LNCaP clone FGC (cell line): ENCODE measurements around the gene TAOK2.

Source experiments
- DNase-seq: peaks from one replicate; pipeline ENCODE4 v3.0.0-alpha.2; 2011; ENCODE audit warnings: low read depth
- H3K4me3 ChIP-seq: 2 replicates; pipeline ENCODE4 v1.5.1; 2011; ENCODE audit warnings: mild to moderate bottlenecking, low read depth, low read length, control low read depth
- TF ChIP-seq, protein P1 (sequence below): IDR thresholded peaks from 2 replicates; pipeline ENCODE4 v1.5.1; 2012; ENCODE audit warnings: mild to moderate bottlenecking; ENCODE audit not compliant: control insufficient read depth, insufficient read depth; ENCODE audit errors: extremely low read depth

The TAOK2 gene

DNA sequence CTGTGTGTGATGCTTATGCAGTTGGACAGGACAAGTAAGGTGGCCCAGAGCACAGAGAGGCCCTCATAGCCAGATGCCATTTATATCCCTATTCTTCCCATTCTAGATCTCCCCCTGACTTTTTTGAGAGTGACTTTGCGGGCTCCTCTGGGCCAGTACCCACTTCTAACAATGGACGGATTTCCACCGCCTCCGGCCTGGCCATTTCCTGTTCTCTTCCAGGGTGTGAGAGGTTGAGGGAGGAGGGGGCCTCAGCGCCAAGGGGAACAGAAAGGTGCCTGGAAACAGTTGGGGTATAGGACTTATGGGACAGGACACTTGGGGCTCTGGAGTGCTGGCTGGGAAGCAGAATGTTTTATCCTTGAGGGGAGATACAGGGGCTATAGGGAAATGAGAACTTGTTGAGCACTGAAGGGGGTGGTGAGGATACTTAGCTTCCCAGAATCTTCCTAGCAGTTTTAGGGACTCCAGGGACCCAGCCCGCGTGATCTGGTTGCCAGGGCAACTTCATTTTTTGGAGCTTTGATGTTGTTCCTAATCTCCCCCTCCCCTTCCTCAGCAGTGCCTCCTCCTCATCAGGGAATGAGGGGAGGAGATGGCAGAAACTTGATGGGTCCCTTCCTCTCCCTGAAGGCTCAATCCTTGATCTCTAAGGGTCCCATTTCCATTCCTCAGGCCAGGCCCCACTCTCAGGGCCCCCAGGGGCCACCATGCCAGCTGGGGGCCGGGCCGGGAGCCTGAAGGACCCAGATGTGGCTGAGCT lies 3.6 kb downstream of the TAOK2 start:
- no peak overlapping the region for H3K4me3 ChIP-seq
- TF ChIP-seq, protein P1, sequence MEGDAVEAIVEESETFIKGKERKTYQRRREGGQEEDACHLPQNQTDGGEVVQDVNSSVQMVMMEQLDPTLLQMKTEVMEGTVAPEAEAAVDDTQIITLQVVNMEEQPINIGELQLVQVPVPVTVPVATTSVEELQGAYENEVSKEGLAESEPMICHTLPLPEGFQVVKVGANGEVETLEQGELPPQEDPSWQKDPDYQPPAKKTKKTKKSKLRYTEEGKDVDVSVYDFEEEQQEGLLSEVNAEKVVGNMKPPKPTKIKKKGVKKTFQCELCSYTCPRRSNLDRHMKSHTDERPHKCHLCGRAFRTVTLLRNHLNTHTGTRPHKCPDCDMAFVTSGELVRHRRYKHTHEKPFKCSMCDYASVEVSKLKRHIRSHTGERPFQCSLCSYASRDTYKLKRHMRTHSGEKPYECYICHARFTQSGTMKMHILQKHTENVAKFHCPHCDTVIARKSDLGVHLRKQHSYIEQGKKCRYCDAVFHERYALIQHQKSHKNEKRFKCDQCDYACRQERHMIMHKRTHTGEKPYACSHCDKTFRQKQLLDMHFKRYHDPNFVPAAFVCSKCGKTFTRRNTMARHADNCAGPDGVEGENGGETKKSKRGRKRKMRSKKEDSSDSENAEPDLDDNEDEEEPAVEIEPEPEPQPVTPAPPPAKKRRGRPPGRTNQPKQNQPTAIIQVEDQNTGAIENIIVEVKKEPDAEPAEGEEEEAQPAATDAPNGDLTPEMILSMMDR: no peak
- DNase-seq: no peak

- TF ChIP-seq, protein P1: no peak
- no peak overlapping the region for H3K4me3 ChIP-seq
- no peak for DNase-seq
These were observed 4.4 kb downstream of the TAOK2 start for GRCh38 chr16:29978081-29978480.

DNA sequence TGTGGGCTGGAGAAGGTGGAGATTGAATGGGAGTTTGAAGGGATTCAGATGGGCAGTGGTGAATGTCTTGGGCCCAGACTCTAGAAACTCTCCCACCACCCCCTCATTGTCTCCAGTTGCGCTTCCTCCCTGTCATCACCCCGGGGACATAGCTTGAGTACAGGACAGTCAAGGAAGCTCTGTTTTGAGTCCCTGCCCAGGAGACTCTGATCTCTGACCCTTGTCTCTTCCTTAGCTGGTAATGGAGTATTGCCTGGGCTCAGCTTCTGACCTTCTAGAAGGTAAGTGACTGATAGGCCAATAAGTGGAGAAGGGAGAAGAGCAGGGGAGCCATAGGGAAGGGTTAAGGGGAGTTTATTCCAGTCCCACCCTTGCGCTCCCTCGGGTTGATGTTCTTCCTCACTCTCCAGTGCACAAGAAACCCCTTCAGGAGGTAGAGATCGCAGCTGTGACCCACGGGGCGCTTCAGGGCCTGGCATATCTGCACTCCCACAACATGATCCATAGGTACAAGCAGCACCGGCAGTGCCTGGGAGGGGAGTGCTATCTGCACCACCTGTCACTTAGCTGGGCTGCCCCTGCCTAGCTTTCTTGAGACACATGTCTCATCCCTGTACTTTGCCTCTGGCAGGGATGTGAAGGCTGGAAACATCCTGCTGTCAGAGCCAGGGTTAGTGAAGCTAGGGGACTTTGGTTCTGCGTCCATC lies 5.0 kb downstream of the TAOK2 start:
- TF ChIP-seq, protein P1: no peak
- no peak overlapping the region for H3K4me3 ChIP-seq
- no peak for DNase-seq

DNA sequence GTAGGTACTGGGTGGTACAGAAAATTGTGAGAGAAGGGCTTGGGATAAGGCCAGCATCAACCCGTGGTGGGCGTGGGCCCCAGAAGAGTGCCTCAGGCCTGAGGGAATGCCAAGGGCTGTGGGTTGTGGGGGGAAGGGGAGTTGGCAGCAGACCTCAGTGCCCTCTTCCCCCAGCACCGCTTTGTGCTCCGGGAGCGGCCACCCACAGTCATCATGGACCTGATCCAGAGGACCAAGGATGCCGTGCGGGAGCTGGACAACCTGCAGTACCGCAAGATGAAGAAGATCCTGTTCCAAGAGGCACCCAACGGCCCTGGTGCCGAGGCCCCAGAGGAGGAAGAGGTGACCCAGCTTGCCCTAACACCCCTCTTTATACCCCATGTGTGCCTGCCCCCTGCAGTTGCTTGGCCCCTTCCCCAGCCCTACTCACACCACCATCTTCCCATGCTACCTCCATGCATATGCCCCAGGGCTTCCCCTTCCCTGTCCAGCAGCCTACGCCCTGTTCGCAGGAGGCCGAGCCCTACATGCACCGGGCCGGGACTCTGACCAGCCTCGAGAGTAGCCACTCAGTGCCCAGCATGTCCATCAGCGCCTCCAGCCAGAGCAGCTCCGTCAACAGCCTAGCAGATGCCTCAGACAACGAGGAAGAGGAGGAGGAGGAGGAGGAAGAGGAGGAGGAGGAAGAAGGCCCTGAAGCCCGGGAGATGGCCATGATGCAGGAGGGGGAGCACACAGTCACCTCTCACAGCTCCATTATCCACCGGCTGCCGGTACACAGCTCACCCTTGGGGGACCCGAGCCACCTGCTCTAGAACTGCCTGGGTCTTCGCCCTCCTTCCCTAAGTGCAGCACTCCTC lies 9.1 kb downstream of the TAOK2 start:
- no peak overlapping the region for H3K4me3 ChIP-seq
- DNase-seq: no peak
- TF ChIP-seq, protein P1: no peak

GRCh38 chr16:29983420-29984136 lies 9.9 kb downstream of the TAOK2 start:
- TF ChIP-seq, protein P1: no peak
- no peak overlapping the region for H3K4me3 ChIP-seq
- DNase-seq: no peak

GRCh38 chr16:29984137-29984763 lies 10.6 kb downstream of the TAOK2 start:
- no peak overlapping the region for H3K4me3 ChIP-seq
- no peak for DNase-seq
- TF ChIP-seq, protein P1: no peak
